Stimulated activated CD8-positive, alpha-beta memory T cell treated with anti-CD3 and anti-CD28 coated beads, Interleukin-15, amount 100 ng/mL, for 4 hours (primary cell): ENCODE measurements around the gene MAP2K1.
"Not testable (repeated sequence)": the region's sequence is repeated elsewhere in the genome, so short reads cannot be mapped to it uniquely, and the experiment has no call there.

ENCODE experiments used
- DNase-seq, 2 donors: peaks; one replicate each; pipeline ENCODE4 v3.0.0-alpha.2; 2020; ENCODE audit warnings: low read depth in 2 of 2

The MAP2K1 gene

DNA sequence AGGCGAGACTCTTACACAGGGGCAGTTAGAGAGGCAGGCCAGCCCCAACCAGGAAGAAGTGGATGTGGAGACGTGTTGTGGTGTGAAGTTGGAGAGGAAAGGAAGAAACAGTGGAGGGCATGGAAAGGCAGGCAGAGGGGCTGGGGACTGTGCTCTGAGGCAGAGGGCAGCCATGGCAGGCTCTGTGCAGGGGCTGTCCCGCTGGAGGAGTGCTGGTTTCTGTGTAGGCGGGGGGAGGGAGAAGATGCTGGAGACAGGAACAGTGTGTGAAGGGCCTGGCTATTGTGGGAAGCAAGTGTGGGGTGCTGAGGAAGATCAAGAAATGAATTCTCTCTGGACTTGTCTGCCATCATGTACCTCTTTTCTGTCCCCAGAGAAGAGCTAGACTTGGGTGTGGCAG lies 89.8 kb downstream of the MAP2K1 start:
- no peak for DNase-seq

DNA sequence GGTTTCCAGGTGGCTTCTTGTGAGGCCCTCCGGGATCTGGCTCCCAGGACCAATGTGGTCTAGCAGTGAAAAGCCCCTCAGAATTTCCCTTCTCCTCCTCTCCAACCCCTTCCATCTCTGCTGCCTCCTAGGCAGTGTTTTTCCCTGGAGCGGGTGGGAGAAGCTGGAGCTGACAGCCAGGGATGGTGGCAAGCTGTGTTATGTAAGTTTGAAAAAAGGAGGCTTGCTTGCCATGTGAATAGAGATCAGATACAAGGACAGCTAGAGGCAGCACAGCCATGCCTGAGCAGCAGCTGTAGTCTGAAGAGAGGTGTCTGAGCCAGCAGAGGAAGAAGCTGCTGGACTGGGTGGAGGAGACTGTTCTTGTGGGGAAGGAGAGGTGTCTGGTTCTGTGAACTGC lies 90.3 kb downstream of the MAP2K1 start:
- no peak for DNase-seq

DNA sequence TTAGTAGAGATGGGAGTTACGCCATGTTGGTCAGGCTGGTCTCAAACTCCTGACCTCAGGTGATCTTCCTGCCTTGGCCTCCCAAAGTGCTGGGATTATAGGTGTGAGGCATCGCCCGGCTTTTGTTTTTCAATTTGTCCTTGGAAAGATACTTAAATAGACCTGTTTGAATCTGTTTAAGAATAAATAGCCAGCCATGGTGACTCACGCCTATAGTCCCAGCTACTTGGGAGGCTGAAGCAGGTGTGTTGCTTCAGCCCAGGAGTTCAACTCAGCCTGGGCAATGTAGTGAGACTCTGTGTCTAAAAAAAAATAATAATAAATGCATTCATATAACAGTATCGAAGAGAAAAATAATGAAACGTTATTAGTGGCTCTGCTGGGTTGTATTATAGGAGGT lies 93.6 kb downstream of the MAP2K1 start:
- DNase-seq: no peak

DNA sequence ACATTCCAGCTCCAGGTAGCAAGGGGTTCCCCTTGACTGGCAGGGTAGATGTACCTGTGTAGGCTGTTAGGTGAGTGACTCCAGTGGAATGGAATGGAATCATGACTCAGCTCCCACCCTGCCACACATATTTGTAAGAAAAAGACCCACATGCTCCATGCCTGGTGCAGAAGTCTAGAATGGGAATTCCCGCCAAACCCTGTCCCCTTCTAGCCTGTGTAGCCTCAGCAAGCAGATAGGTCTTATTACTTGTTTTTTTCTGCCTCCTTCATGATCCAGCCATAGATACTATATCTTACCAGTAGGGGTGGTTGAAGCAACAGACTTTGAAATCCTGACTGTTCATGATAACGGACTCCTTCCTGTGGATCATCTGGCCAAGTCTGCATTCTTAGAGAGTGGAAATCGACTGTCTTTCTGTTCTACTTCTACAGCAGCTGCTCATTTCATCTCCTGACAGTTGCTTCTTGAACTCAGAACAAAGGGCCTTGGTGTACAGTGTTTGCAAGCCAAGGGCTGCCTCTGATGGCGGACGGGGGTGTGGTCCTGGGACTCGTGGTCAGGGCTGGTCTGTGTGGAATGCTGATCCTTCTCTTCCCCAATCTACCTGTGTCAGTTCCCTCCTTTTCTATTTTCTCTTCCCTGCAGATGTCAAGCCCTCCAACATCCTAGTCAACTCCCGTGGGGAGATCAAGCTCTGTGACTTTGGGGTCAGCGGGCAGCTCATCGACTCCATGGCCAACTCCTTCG lies 94.6 kb downstream of the MAP2K1 start:
- no peak for DNase-seq

DNA sequence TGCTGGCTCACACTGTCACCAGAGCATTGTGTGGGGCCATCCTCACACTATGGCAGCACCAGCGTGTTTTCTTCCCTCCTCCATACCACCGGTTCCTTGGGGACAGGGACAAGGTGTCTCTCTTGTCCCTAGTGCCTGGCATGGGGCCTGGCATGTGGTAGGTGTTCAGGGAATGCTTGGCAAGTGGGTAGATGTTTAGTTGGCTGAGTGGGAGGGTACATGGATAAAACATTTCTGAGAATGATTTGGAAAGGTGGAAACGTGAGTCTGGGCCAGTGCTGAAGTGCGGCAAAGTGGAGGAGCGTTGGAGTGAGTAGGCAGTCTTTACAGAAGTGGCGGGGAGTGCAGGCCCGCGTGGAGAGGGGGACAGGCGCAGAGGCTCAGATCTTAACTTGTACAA lies 95.8 kb downstream of the MAP2K1 start:
- no peak for DNase-seq

DNA sequence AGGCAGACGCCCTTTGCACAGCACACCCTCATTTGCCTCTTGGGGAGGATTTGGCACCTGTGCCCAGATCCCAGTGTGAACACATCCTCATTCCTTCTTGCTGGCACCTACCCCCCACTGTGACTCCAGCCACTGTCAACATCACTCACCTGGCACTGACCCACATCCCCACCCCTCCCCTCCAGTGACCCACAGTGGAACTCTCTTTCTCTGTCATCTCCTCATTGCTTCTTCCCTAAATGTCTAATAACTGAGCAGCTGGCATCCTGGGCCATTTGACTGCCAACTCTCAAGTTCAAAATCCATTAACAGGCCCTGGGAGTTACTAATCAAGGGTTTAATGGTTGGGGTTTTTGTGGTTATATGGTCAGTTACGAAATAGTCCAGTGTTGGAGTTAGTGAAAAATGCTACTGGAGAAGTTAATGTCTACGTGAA lies 96.4 kb downstream of the MAP2K1 start:
- no peak for DNase-seq

DNA sequence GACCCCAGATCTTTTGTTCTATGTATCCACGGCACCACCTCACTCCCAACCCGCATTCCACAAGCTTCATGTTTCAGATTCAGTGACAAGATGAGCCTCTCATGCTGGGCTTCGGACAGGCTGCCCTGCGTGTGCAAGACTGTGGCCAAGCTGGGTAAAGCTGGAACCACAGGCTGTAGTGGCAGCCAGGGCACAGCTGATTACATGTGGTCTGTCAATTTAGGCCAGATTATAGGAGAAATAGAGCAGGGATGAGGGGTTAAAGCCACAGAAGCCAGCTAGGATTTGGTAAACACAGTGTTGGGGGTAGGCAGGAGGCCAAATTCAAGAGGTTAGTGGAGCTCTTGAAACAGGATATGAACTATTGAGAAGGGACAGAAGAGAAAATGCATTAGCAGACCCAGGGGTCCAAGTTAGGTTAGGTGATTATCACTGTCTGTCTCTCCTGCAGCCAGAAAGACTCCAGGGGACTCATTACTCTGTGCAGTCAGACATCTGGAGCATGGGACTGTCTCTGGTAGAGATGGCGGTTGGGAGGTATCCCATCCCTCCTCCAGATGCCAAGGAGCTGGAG lies 97.9 kb downstream of the MAP2K1 start:
- DNase-seq: no peak

DNA sequence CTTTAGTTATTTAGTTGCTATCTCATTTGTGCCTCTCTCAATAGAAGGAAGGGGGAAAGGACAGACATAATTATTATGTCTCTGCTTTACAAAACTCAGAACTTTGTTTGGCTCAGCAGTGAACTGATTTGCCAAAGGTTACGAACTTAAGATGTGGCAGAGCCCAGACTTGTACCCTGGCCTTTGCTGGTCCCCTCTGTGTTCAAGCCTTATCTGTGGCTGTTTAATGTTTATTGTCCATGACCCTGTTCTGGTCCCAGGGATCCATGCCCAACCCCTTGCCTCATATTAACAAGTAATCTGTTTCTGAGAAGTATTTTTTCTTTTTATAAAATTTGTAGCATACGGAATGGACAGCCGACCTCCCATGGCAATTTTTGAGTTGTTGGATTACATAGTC lies 100.2 kb downstream of the MAP2K1 start:
- no peak for DNase-seq

DNA sequence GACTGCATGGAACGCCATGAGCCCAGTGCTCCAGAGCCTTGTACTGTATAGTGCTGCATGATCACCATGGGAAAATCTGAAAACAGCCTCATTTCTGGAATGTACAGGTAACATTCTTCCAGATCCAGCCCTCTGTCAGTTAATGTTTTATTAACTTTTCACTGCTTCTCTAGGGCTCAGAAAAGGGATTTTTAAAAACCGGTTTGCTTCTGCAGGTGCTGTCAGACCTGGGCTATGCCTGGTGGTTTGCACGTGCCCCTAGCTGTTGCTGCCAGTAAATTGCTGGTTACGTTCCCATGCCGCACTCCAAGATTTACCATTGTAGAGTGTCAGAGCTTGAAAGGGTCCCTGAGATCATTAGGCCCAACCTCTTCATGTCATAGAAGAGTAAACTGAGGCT lies 101.8 kb downstream of the MAP2K1 start:
- no peak for DNase-seq

DNA sequence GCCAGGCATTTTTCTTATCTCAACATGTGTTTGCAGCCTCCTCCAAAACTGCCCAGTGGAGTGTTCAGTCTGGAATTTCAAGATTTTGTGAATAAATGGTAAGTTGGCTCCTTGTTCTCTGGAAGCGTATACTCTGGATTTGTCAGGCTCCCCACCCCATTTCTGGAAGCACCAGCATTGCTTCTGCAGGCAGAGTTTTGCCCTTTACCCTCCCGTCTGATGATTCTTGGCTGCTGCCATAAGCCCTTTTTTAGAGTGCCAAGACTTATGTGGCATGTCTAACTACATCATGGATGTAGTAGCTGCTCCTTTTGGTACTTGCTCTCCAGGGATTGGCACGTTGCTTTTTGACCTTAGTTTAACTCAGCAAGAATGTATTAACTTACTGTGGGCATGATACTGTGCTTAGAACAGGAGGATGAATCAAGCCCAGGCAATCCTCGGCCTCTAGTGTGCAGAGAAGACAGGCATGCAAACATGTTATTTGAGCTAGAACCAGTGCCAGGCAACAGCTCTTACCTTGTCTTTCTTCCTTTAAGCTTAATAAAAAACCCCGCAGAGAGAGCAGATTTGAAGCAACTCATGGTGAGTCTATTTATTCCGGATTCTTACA lies 102.6 kb downstream of the MAP2K1 start:
- no peak for DNase-seq

DNA sequence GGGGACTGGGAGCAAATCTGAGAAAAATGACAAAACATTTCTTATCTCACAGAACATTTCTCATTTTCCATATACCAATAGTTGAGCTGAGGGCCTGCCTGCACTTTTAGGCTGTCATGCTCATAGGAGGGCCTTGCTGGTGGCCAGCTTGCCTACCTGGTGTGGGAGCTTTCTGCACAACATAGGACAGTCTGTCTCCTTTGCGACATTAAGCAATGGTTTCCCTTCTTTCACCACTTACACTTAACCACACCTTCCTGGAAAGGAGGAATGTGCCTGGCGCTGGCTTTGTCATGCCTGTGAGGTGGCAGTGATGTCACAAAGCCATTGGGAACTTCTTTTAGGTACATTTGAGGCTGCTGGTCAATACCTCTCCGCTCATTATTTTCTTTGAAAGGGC lies 105.1 kb downstream of the MAP2K1 start:
- DNase-seq: no peak

DNA sequence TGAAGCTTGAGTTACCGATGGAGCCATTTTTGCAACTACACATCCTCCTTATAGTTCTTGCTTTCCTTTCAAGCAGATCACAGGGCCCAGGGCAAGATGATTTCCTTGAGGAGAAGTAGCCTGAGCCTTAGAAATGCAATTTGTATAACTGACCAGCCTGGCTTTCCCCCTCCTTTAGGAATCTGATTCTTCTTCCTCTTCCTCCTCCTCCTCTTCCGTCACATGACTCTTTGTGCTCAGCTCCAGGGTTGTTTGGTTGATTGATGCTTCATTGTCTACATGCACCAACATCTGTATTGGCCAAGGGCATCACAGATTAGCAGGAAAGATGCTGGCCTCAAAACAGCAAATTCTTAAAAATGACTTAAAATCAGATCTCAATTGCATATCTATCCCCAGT lies 107.5 kb downstream of the MAP2K1 start:
- DNase-seq: no peak

DNA sequence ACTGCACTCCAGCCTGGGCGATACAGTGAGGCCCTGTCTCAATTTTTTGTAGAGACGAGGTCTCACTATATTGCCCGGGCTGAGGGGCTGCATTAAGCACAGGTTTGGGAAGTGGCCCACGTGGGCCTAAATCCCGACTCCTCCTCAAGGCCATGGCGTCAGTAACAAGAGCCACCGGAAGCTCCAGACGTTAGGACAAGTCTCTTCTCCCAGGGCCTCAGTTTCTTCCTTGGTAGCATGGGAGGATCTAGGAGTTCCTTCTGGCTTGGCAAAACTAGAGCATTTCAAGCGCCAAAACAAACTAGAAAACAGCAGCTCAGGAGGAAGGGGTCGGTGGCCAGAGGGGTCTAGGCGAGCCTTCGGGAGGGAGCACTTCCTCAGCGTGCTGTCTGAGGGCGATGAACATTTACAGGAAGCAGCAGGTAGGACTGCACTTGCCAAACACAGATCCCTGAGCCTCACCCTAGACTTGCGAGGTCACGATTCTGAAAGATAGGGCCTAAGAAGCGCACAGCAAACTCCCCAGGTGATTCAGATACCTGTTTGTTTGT lies 110.3 kb downstream of the MAP2K1 start:
- DNase-seq: peak in 1 of 2 donors; percentile 7

DNA sequence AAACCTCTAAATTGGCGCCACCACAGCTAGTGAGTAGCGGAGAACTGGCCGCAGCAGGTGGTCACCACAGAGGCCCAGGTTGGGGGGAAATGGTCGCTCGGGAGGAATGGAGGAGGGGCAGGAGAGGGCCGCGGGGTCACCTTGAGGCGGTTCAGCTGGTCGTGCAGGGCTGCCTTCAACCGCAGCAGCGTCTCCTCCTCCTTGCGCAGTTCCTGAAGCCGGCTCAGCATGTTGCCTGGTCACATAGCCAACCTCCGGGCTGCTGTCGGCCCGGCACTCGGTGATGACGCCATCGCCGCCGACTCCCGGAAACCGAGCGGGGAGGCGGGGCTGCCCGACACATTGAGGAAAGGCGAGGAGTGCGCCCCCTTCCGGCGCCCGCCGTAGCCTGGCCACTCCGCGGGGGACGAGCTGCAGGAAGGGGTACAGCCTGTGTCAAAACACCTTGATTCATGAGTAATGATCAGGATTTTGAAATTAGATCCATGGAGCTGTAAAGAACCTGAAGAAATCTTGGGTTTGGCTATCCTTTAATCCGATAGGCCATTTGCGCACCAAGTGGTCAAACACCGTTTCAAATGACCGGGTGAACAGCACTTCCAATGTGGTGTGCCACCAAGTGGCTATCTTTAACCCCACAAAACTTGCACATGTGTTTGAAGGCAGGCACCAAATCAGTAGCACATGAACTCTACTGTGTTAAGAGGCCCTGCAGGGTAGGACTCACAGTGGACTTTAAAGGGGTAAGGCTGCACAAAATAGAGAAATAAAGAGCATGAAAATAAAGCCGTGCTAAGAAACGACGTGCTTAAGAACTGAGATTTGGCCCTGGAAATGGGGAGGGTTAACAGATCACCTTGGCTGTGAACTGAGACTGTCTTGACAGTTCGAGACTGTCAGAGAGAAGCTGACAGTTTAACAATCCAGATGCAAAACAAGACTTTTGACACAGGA lies 111.1 kb downstream of the MAP2K1 start, which contains the start of gene SNAPC5:
TSS of gene SNAPC5 (minus strand) at position 261 of the 954 bp plus-strand sequence. CDS start at position 230, 31 bp downstream.
- DNase-seq: peak; percentile 94 to 95

DNA sequence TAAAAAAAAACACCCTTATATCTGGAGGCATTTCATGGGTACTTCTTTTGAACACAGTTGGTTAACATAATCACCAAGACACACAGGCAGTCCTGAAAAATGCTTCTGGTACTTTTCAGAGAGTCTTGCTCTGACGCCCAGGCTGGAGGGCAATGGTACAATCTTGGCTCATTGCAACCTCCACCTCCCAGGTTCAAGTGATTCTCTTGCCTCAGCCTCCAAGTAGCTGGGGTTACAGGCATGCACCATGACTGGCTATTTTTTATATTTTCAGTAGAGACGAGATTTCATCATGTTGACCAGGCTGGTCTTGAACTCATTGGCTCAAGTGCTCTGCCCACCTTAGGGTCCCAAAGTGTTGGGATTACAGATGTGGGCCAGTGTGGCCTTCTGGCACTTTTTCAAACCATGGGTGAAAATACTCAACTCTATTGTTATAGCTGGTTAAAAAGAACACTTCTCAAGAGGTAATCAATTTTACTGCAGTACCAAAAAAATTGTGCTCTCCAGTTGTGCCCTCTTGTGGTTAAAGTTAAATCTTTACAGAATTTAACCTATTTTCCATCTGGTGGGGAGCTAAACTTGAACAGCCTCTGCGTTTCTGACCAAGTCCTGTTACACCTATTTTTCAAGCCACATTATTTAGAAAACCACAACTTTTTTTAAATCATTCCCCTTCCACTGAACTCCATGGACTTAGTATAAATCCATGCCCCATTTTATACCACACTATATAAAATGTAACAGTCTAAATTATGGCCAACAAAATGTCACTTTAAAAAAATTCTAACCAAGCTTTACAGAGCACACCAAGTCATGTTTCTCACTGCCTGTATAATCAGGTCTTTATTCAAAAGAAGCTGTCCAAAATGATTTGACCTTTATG lies 112.0 kb downstream of the MAP2K1 start:
- no peak for DNase-seq

DNA sequence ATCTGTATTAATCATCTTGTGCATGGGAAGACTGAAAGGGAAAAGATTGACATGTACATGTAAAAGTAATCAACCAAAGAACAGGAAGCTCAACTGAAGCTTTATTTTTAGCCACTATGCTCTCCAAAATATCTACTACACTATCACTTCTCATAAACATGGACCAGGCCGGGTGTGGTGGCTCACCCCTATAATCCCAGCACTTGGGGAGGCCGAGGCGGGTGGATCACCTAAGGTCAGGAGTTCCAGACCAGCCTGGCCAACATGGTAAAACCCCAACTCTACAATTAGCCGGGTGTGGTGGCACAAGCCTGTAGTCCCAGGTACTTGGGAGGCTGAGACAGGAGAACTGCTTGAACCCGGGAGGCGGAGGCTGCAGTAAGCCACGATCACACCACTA lies 113.6 kb downstream of the MAP2K1 start:
- DNase-seq: not testable (repeated sequence)

DNA sequence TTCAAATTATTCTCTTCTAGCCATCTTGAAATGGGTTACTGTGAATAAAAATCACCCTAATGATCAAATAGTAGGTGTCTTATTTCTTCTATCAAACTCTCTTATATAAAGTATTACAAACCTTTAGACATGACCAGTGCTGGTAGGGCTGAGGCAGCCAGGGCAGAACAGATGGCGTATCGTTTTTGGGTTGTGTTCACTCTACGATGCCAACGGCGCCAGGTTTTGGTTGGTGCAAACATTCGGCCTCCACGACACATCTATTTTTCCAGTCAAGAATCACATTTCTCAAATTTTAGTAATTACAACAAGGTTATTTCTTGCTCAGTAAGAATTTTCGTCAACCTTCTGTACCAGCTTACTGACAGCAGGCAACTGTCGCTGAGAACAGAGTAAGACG lies 115.8 kb downstream of the MAP2K1 start:
- no peak for DNase-seq

DNA sequence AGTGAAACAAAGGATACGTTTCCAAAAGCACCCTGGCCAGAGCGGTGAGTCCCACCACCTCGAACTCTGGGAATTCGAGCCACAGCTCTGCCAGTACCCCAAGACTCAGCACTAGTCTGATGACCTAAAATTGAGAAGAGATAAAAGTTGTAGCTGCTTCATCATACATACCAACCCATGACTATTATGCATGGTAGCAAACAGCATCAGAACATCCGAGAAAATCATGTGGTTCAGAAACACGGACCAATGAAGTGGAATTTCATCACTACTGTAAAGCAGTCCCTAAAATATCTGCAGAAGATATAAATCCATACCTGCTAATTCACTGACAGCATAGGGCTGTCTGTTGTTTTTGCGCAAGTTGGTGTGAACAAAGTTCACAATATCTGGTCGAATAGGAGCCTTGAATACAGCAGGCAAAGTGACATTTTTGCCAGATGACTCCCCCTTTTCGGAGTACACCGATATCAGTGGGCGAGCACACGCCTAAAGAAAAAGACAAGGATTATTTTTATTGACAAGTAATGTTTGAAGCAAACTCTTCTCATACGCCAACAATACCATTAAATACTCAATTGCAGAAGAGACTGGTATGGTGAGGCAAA lies 116.4 kb downstream of the MAP2K1 start:
- not testable (repeated sequence) for DNase-seq

DNA sequence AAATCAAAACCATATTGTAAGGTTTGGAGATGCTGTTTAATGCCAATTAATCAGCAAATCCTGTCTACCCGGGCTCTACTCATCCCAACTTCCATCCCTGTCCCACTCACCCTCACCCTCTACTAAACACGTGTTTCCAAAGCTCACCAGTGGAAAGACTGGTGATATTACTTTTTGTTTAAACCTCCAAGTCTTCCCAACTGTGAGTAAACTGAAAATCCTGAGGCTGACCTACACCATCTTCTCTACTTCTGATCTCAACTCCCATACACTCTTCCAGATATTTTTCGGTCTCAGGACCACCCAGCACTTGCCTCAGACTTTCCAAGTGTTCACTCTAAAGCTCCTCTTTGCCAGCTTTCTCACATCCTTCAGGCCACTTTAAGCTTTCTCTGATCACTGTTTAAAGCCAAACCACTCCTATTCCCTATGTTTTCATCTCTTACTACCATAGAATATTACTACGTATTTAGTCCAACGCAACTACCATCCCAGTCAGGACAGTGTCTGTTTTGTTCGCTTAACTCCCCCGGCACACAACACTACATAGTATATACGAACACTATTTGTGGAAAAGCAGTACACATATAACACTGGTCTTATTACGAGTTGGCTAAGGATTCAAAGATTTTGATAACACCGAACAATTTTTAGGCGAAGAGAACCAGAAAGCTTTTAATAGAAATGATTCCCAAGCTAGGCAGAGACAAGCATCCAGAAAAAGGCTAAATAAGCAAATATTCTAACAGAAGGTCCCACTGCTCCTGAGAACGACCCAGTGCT lies 117.3 kb downstream of the MAP2K1 start:
- DNase-seq: no peak
